ENCODE measurements around the gene MYL5. TPM values are rescaled to one million over a fixed set of nuclear protein-coding genes. Genes with fewer than 3 reads are reported as not detected.

Gene MYL5
- polyA plus RNA-seq, 1 experiment, result 24.4 TPM

DNA sequence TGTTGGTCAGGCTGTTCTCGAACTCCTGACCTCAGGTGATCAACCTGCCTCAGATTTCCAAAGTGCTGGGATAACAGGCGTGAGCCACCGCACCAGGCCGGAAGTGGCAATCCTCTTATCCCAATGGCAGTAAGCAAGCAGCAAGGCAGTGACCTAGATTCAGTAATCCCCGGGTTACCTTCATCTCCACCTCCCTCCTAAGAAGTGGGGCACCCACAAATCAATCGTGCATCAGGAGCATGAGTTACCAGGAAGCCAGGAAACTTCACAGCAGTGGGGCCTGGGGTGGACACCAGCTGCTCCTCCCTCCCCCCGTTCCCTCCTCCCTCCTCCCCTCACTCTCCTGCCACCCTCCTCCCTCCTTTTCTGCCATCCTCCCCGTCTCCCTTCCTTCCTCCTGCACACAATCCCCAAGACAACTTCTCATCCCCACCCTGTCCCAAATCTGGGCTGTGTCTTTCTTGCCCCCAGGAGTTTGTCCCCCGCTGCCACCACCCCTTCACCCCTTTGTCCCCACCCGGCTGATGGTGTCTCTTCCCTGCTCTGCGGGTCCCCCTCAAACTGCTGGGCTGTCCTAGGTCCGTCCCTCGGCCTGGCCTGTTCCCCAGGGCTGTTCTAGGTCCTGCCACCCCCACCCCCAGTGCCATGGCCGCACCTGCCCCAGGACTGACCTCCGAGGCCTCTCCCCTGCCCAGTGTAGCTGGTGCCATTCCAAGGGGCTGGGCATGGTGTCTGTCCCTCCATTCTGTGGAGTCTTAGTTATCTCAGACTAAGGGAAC is 46.8 kb upstream of the MYL5 start:
- ChIA-PET POLR2A (no interaction called here), CTCF (no interaction called here)
- TF ChIP-seq, protein P1, sequence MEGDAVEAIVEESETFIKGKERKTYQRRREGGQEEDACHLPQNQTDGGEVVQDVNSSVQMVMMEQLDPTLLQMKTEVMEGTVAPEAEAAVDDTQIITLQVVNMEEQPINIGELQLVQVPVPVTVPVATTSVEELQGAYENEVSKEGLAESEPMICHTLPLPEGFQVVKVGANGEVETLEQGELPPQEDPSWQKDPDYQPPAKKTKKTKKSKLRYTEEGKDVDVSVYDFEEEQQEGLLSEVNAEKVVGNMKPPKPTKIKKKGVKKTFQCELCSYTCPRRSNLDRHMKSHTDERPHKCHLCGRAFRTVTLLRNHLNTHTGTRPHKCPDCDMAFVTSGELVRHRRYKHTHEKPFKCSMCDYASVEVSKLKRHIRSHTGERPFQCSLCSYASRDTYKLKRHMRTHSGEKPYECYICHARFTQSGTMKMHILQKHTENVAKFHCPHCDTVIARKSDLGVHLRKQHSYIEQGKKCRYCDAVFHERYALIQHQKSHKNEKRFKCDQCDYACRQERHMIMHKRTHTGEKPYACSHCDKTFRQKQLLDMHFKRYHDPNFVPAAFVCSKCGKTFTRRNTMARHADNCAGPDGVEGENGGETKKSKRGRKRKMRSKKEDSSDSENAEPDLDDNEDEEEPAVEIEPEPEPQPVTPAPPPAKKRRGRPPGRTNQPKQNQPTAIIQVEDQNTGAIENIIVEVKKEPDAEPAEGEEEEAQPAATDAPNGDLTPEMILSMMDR (IDR thresholded peaks at IDR 0.05; ENCODE audit: insufficient read depth, low read depth, low read length), result no peak
- Histone ChIP-seq H3K27me3 (ENCODE audit: control insufficient read depth, insufficient read depth, low read length) (no peaks in the 10 kb centered on the region; the same call in 1 of the 2 replicates), H3K4me3 (ENCODE audit: low read depth, low read length) (no peak overlapping the region), H3K36me3 (ENCODE audit: control insufficient read depth, insufficient read depth, low read length) (no peaks in the 10 kb centered on the region)
- no peak for DNase-seq (ENCODE audit: low read depth)

DNA sequence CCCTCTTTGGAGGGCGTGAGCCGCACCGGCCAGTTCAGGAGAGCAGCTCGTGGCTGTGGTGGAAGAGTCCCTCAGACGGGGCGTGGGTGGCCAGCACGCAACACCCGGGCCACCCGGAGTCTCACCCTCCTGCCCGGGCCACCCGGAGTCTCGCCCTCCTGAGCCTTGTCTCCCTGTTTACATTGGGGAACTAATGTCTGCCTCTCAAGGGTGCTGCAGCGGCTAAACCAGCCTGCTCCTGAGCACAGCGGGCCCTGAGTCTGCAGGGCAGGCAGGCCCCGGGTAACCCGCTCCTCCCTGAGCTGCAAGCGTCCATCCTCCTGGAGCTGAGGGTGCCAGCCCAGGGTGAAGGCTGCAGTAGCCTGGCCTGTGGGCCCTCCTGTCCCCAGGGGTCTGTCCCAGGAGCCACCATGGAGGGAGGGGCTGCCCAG is 46.0 kb upstream of the MYL5 start:
- TF ChIP-seq, protein P1 (IDR thresholded peaks at IDR 0.05; ENCODE audit: insufficient read depth, low read depth, low read length), result no peak
- no peak for DNase-seq (ENCODE audit: low read depth)
- CTCF ChIA-PET, result no interaction called here
- POLR2A ChIA-PET, result no interaction called here
- Histone ChIP-seq H3K27me3 (ENCODE audit: control insufficient read depth, insufficient read depth, low read length) (no peaks in the 10 kb centered on the region; the same call in 1 of the 2 replicates), H3K4me3 (ENCODE audit: low read depth, low read length) (no peak overlapping the region), H3K36me3 (ENCODE audit: control insufficient read depth, insufficient read depth, low read length) (no peaks in the 10 kb centered on the region)

- TF ChIP-seq, protein P1 (IDR thresholded peaks at IDR 0.05; ENCODE audit: insufficient read depth, low read depth, low read length), result no peak
- POLR2A ChIA-PET, result no interaction called here
- CTCF ChIA-PET, result no interaction called here
- no peaks in the 10 kb centered on the region for H3K36me3 ChIP-seq (ENCODE audit: control insufficient read depth, insufficient read depth, low read length)
- no peaks in the 10 kb centered on the region; the same call in 1 of the 2 replicates for H3K27me3 ChIP-seq (ENCODE audit: control insufficient read depth, insufficient read depth, low read length)
- no peak for DNase-seq (ENCODE audit: low read depth)
- no peak overlapping the region for H3K4me3 ChIP-seq (ENCODE audit: low read depth, low read length)
These were observed 45.3 kb upstream of the MYL5 start for GRCh38 chr4:628821-629635.

GRCh38 chr4:629636-629914 is 44.8 kb upstream of the MYL5 start:
- no peak overlapping the region for H3K4me3 ChIP-seq (ENCODE audit: low read depth, low read length)
- H3K27me3 ChIP-seq (ENCODE audit: control insufficient read depth, insufficient read depth, low read length), result no peaks in the 10 kb centered on the region; the same call in 1 of the 2 replicates
- ChIA-PET CTCF (no interaction called here), POLR2A (no interaction called here)
- no peak for DNase-seq (ENCODE audit: low read depth)
- TF ChIP-seq, protein P1 (IDR thresholded peaks at IDR 0.05; ENCODE audit: insufficient read depth, low read depth, low read length), result no peak
- H3K36me3 ChIP-seq (ENCODE audit: control insufficient read depth, insufficient read depth, low read length), result no peaks in the 10 kb centered on the region

- DNase-seq (ENCODE audit: low read depth), result no peak
- TF ChIP-seq, protein P1 (IDR thresholded peaks at IDR 0.05; ENCODE audit: insufficient read depth, low read depth, low read length), result no peak
- no peaks in the 10 kb centered on the region for H3K36me3 ChIP-seq (ENCODE audit: control insufficient read depth, insufficient read depth, low read length)
- no peaks in the 10 kb centered on the region; the same call in 1 of the 2 replicates for H3K27me3 ChIP-seq (ENCODE audit: control insufficient read depth, insufficient read depth, low read length)
- ChIA-PET CTCF (no interaction called here), POLR2A (no interaction called here)
- no peak overlapping the region for H3K4me3 ChIP-seq (ENCODE audit: low read depth, low read length)
These were observed 44.3 kb upstream of the MYL5 start for GRCh38 chr4:629915-630641.

Data from BJ (cell line).